ENCODE measurements around the gene SPOCD1. TPM values are rescaled to one million over a fixed set of nuclear protein-coding genes. Genes with fewer than 3 reads are reported as not detected.

Gene SPOCD1
- total and polyA plus RNA-seq, 4 donors = under 0.01 to 0.19 (median 0.12) TPM; not detected in 1

GRCh38 chr1:31765041-31765467 lies 50.8 kb downstream of the SPOCD1 start:
- Histone ChIP-seq H3K36me3 (ENCODE audit: control insufficient read depth in 4 of 4, insufficient read depth in 3 of 4, low read depth in 1 of 4, low read length in 3 of 4) (no peaks in the 10 kb centered on the region), H3K4me3 (ENCODE audit: low read depth in 1 of 3, low read length in 3 of 3) (no peak overlapping the region), H3K27ac (ENCODE audit: low read depth in 1 of 2, low read length in 2 of 2) (no peak overlapping the region), H3K9ac (ENCODE audit: low read depth in 1 of 2, low read length in 2 of 2) (no peak overlapping the region), H3K27me3 (ENCODE audit: control insufficient read depth in 4 of 4, insufficient read depth in 4 of 4, low read length in 3 of 4) (peaks cover 2 to 23% (median 8%) of the 10 kb centered on the region in 4 donors), H3K4me1 (ENCODE audit: control insufficient read depth in 4 of 4, insufficient read depth in 4 of 4, low read length in 3 of 4) (peaks cover 3 to 20% (median 11%) of the 10 kb centered on the region in 4 donors), H3K9me3 (ENCODE audit: control insufficient read depth in 4 of 4, low read length in 3 of 4) (no peaks in the 10 kb centered on the region)
- DNase-seq (ENCODE audit: low spot score) = no peak
- TF ChIP-seq FOXA2 (IDR thresholded peaks at IDR 0.05) (no peak), HNF4A (conservative IDR thresholded peaks at IDR 0.05) (no peak), JUND (IDR thresholded peaks at IDR 0.05) (no peak), ZBTB33 (IDR thresholded peaks at IDR 0.05) (no peak), YY1 (IDR thresholded peaks at IDR 0.05) (no peak), NR2F2 (IDR thresholded peaks at IDR 0.05) (no peak), FOXA1 (IDR thresholded peaks at IDR 0.05) (no peak), RXRA (IDR thresholded peaks at IDR 0.05) (no peak), EGR1 (IDR thresholded peaks at IDR 0.05; ENCODE audit: low read depth in 2 of 2) (no peak), GABPA (IDR thresholded peaks at IDR 0.05 in 1 of 2, conservative IDR thresholded peaks at IDR 0.05 in 1 of 2) (no peak), REST (IDR thresholded peaks at IDR 0.05) (no peak), ATF3 (IDR thresholded peaks at IDR 0.05) (no peak), RAD21 (IDR thresholded peaks at IDR 0.05) (no peak)
- TF ChIP-seq, protein P1, sequence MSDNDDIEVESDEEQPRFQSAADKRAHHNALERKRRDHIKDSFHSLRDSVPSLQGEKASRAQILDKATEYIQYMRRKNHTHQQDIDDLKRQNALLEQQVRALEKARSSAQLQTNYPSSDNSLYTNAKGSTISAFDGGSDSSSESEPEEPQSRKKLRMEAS (IDR thresholded peaks at IDR 0.05) = no peak
- WGBS = 47% methylated on average over 5 of the region's 5 CpGs

DNA sequence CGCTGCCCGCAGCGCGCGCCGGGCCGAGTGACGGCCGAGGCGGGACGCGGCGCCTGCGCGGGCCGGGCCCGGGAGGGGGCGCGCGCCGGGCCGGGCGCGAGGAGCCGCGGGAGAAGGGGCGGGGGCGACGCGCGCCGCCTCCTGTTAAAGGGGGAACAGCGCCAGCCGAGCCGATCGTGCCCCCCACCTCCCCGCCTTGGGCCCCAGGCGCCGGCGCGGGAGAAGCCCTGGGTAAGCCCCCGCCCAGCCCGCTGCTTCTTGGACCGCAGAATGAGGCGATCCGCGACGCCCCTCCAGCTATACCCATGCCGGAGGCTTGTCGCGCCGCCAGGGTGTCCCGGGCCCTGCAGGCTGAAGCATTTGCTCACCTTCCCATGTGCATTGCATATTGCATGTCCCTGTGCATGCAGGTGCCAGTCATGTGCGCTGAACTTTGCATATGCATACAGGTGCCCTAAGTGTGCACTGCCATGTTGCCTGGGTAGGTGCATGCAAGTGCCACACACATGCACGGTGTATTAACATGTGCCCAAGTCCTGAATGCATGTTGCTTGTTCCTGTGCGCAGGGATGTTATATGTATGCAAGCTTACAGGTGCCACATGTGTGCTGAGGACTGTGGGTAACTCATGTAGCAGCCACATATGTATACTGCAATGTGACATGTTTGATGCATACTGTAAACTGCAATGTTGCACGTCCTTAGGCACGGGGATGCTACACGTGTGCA lies 51.3 kb downstream of the SPOCD1 start, which contains the start of gene ADGRB2:
Gene ADGRB2, minus strand, starts transcription at position 29 of the 729 bp plus-strand sequence. CDS start 7,119 bp downstream, outside the sequence.
- WGBS = 7% methylated on average over 59 of the region's 59 CpGs
- no peaks in the 10 kb centered on the region for H3K36me3 ChIP-seq (ENCODE audit: control insufficient read depth in 4 of 4, insufficient read depth in 3 of 4, low read depth in 1 of 4, low read length in 3 of 4)
- no peak within 1 kb of the TSS for H3K27ac ChIP-seq (ENCODE audit: low read depth in 1 of 2, low read length in 2 of 2)
- no peak for DNase-seq (ENCODE audit: low spot score)
- peak within 1 kb of the TSS in 1 of 3 donors; percentile 63 for H3K4me3 ChIP-seq (ENCODE audit: low read depth in 1 of 3, low read length in 3 of 3)
- no peak within 1 kb of the TSS for H3K9ac ChIP-seq (ENCODE audit: low read depth in 1 of 2, low read length in 2 of 2)
- TF ChIP-seq, protein P1 (IDR thresholded peaks at IDR 0.05) = no peak
- TF ChIP-seq GABPA (IDR thresholded peaks at IDR 0.05 in 1 of 2, conservative IDR thresholded peaks at IDR 0.05 in 1 of 2) (no peak), RAD21 (IDR thresholded peaks at IDR 0.05) (no peak), HNF4A (conservative IDR thresholded peaks at IDR 0.05) (no peak), FOXA2 (IDR thresholded peaks at IDR 0.05) (no peak), FOXA1 (IDR thresholded peaks at IDR 0.05) (no peak), EGR1 (IDR thresholded peaks at IDR 0.05; ENCODE audit: low read depth in 2 of 2) (no peak), TAF1 (conservative IDR thresholded peaks at IDR 0.05) (no peak), REST (IDR thresholded peaks at IDR 0.05) (no peak), HNF4G (IDR thresholded peaks at IDR 0.05) (no peak)
- TF ChIP-seq, protein P2, sequence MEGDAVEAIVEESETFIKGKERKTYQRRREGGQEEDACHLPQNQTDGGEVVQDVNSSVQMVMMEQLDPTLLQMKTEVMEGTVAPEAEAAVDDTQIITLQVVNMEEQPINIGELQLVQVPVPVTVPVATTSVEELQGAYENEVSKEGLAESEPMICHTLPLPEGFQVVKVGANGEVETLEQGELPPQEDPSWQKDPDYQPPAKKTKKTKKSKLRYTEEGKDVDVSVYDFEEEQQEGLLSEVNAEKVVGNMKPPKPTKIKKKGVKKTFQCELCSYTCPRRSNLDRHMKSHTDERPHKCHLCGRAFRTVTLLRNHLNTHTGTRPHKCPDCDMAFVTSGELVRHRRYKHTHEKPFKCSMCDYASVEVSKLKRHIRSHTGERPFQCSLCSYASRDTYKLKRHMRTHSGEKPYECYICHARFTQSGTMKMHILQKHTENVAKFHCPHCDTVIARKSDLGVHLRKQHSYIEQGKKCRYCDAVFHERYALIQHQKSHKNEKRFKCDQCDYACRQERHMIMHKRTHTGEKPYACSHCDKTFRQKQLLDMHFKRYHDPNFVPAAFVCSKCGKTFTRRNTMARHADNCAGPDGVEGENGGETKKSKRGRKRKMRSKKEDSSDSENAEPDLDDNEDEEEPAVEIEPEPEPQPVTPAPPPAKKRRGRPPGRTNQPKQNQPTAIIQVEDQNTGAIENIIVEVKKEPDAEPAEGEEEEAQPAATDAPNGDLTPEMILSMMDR (IDR thresholded peaks at IDR 0.05; ENCODE audit: low read depth, low read length, missing input control) = no peak
- peaks cover 2 to 23% (median 8%) of the 10 kb centered on the region in 4 donors for H3K27me3 ChIP-seq (ENCODE audit: control insufficient read depth in 4 of 4, insufficient read depth in 4 of 4, low read length in 3 of 4)
- no peaks in the 10 kb centered on the region for H3K9me3 ChIP-seq (ENCODE audit: control insufficient read depth in 4 of 4, low read length in 3 of 4)
- peaks cover 3 to 20% (median 9%) of the 10 kb centered on the region in 4 donors for H3K4me1 ChIP-seq (ENCODE audit: control insufficient read depth in 4 of 4, insufficient read depth in 4 of 4, low read length in 3 of 4)

All from liver (tissue), 9 donors.